B cell (primary cell): Measurements from ENCODE around the gene C16orf54.

Source experiments
- EZH2 ChIP-seq: IDR thresholded peaks from 2 replicates; pipeline ENCODE4 v1.6.1; 2012; ENCODE audit warnings: borderline replicate concordance, low read depth, mild to moderate bottlenecking, moderate library complexity, low read length; ENCODE audit not compliant: insufficient read depth, poor library complexity, severe bottlenecking
- TF ChIP-seq, protein P1 (sequence below): fragments of 200-600 bp; IDR thresholded peaks from one replicate; pipeline ENCODE4 v1.8.0; 2022; ENCODE audit warnings: antibody characterized with exemption, mild to moderate bottlenecking

DNA sequence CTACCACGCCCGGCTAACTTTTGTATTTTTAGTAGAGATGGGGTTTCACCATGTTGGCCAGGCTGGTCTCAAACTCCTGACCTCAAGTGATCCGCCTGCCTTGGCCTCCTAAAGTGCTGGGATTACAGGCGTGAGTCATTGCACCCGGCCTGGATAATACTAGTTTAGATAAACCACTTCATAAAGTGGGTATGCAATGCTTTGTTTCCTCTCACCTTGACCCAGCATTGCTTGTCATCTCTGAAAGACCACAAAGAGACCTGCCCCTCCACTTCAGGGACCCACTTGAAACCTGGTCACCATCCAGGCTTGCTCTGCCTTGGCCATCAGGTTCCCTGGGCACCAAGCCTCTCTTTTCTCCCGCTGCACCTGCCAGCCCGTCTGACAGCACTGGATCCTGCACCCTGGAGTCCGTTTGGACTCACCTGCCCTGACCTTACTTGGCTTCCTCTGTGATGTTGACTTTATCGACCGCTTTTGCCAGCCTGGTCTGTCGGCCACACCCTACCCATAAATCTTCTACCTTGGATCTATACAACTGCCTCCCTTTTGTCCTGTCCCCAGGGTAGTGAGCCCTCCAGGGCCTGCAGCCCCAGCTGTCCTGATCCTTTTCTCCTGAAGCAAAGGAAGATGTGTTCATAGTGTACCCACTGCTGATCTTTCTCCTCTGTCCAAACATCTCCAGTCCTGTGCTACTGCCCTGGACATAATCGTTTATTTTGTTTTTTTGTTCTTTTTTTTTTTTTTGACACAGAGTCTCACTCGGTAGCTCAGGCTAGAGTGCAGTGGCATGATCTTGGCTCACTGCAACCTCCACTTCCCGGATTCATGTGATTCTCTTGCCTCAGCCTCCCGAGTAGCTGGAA is 19.6 kb upstream of the C16orf54 start:
- TF ChIP-seq, protein P1, sequence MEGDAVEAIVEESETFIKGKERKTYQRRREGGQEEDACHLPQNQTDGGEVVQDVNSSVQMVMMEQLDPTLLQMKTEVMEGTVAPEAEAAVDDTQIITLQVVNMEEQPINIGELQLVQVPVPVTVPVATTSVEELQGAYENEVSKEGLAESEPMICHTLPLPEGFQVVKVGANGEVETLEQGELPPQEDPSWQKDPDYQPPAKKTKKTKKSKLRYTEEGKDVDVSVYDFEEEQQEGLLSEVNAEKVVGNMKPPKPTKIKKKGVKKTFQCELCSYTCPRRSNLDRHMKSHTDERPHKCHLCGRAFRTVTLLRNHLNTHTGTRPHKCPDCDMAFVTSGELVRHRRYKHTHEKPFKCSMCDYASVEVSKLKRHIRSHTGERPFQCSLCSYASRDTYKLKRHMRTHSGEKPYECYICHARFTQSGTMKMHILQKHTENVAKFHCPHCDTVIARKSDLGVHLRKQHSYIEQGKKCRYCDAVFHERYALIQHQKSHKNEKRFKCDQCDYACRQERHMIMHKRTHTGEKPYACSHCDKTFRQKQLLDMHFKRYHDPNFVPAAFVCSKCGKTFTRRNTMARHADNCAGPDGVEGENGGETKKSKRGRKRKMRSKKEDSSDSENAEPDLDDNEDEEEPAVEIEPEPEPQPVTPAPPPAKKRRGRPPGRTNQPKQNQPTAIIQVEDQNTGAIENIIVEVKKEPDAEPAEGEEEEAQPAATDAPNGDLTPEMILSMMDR, result no peak
- no peak for TF ChIP-seq EZH2
